ENCODE measurements around the gene KCNMA1. TPM values are rescaled to one million over a fixed set of nuclear protein-coding genes. Genes with fewer than 3 reads are reported as not detected.

Gene KCNMA1
- total and polyA plus RNA-seq, 9 of the 15 experiments (the other 6 are each of a cell fraction or from before 2014, with no cell fraction given) = 0.01 to 0.95 (median 0.15) TPM; not detected in 4

DNA sequence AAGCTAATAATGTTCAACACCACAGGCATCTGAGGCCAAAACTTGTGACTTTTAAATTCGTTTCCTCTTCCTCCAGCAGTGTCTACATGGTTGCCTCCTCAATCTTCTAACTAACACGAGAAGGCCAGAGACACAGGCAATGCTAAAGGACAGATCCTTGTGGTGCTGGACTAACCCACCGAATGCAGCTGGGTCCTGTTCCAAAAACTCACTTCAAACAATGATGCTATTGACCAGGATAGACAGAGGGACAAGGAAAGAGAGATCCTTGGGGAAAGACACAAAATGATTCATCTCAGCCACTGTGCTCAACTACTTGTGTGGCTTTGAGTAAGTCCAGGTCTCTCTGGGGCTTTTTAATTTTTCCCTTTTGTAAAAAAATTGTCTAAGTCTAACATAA is 107.6 kb downstream of the KCNMA1 start (continued):
- TF ChIP-seq, protein P1, sequence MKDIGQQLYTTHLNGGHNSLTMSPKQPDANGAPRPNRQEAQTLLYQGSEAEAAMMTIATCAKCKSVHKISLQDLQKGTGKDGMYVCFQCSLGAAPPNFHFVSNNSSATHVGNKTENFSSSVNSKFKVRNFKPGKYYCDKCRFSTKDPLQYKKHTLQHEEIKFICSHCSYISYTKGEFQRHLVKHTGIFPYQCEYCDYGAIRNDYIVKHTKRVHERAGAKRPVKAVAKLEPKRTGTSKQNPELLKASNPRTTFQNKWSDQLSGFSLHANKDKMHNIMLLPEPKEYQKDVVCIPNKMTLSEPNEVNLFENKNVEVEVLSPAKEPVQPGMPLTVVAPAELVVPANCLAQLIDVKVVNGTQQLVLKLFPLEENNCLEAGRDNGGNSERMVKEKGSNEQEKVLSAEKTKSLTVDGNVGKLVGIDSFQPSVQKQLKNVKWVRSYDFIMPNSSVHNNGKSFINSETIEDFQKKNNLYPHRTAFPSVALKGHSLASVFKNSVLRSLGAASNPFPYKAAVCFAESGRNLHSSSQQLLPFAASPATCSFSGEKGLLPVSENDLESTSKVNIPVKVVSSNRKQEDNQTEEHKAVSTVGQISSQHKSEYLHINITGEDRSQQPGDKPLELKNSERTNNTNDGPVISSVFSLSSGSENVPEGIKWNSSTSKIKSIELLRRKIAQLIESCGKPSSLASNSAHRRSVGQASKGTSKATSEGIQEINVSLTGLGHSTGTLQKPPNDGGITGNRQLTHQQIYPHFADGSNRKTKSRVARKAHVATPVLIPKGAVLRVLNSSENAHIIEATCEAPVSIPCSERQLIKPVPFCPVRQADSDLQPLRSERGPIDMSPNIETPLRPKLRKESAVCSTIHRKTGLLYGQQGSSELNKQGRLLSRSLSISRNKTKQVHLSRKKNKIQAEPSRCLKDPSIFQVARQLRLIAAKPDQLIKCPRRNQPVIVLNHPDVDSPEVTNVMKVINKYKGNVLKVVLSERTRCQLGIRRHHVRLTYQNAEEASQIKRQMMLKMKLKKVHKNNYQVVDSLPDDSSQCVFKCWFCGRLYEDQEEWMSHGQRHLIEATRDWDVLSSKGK (CRISPR knock-in tag; IDR thresholded peaks at IDR 0.05) = no peak
- TF ChIP-seq, protein P2, sequence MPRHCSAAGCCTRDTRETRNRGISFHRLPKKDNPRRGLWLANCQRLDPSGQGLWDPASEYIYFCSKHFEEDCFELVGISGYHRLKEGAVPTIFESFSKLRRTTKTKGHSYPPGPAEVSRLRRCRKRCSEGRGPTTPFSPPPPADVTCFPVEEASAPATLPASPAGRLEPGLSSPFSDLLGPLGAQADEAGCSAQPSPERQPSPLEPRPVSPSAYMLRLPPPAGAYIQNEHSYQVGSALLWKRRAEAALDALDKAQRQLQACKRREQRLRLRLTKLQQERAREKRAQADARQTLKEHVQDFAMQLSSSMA (CRISPR knock-in tag; IDR thresholded peaks at IDR 0.05) = no peak
- TF ChIP-seq HIVEP1 (CRISPR knock-in tag; IDR thresholded peaks at IDR 0.05) (no peak), ERF (CRISPR knock-in tag; IDR thresholded peaks at IDR 0.05) (no peak)
- TF ChIP-seq, protein P3, sequence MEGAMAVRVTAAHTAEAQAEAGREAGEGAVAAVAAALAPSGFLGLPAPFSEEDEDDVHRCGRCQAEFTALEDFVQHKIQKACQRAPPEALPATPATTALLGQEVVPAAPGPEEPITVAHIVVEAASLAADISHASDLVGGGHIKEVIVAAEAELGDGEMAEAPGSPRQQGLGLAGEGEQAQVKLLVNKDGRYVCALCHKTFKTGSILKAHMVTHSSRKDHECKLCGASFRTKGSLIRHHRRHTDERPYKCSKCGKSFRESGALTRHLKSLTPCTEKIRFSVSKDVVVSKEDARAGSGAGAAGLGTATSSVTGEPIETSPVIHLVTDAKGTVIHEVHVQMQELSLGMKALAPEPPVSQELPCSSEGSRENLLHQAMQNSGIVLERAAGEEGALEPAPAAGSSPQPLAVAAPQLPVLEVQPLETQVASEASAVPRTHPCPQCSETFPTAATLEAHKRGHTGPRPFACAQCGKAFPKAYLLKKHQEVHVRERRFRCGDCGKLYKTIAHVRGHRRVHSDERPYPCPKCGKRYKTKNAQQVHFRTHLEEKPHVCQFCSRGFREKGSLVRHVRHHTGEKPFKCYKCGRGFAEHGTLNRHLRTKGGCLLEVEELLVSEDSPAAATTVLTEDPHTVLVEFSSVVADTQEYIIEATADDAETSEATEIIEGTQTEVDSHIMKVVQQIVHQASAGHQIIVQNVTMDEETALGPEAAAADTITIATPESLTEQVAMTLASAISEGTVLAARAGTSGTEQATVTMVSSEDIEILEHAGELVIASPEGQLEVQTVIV (CRISPR knock-in tag; IDR thresholded peaks at IDR 0.05; ENCODE audit: borderline replicate concordance) = no peak
